Panc1 (cell line): ENCODE measurements around the gene PCDH7. TPM values are rescaled to one million over a fixed set of nuclear protein-coding genes. Genes with fewer than 3 reads are reported as not detected.

Experiments used
- ATAC-seq: fragments of 200-7000 bp; cut with Tn5 transposase; 2 replicates; pipeline ENCODE4 v1.9.1; 2020; ENCODE audit warnings: mild to moderate bottlenecking, moderate library complexity
- BruUV-seq: library from RNA; stranded (reverse); fragments of 400-500 nt; replicated peaks from 2 replicates; lab custom pipeline; 2021; lab: Mats Ljungman, UMichigan
- CTCF ChIA-PET: fragments of 300-600 bp; sonication (Branson Sonifier 250); formaldehyde crosslinking; loops from one replicate; lab custom pipeline; 2022; ENCODE audit warnings: antibody characterized with exemption; lab: Charles Lee
- POLR2A ChIA-PET: fragments of 300-600 bp; sonication (Branson Sonifier 250); formaldehyde crosslinking; loops from one replicate; lab custom pipeline; 2022; ENCODE audit warnings: antibody characterized with exemption; lab: Charles Lee
- DNase-seq: peaks from one replicate; pipeline ENCODE4 v3.0.0-alpha.2; 2010; ENCODE audit warnings: low read depth, low spot score
- H3K27ac ChIP-seq: 2 replicates; pipeline ENCODE4 v1.5.1; 2011; ENCODE audit warnings: mild to moderate bottlenecking, low read length, inconsistent platforms
- H3K27me3 ChIP-seq: fragments of 200-500 bp; sonication (Bioruptor generic); 2 replicates; pipeline ENCODE4 v1.6.0; 2014; ENCODE audit warnings: low read length, inconsistent platforms; ENCODE audit not compliant: control insufficient read depth, insufficient read depth
- H3K36me3 ChIP-seq: fragments of 200-500 bp; sonication (Bioruptor generic); 2 replicates; pipeline ENCODE4 v1.5.1; 2014; ENCODE audit warnings: inconsistent platforms, mild to moderate bottlenecking, low read length, moderate library complexity; ENCODE audit not compliant: control insufficient read depth, insufficient read depth
- H3K4me1 ChIP-seq: 2 replicates; pipeline ENCODE4 v1.5.1; 2011; ENCODE audit warnings: inconsistent platforms, mild to moderate bottlenecking, low read length, moderate library complexity; ENCODE audit not compliant: control insufficient read depth, insufficient read depth
- H3K4me3 ChIP-seq, 2 experiments: 2 replicates each; pipeline ENCODE4 v1.5.1; 2011 to 2012; ENCODE audit warnings: low read depth in 2 of 2, low read length in 2 of 2, mild to moderate bottlenecking in 2 of 2, inconsistent platforms in 1 of 2, moderate library complexity in 1 of 2
- H3K9me3 ChIP-seq: fragments of 200-500 bp; sonication (Bioruptor generic); 2 replicates; pipeline ENCODE4 v1.5.1; 2014; ENCODE audit warnings: low read depth, mild to moderate bottlenecking, inconsistent platforms, low read length, moderate library complexity; ENCODE audit not compliant: control insufficient read depth, insufficient read depth
- CTCF ChIP-seq: fragments of 450-650 bp; IDR thresholded peaks from 2 replicates; pipeline ENCODE4 v1.5.1; 2017; ENCODE audit warnings: mild to moderate bottlenecking
- POLR2AphosphoS5 ChIP-seq: IDR thresholded peaks from 2 replicates; pipeline ENCODE4 v1.6.1; 2012; ENCODE audit warnings: mild to moderate bottlenecking, low read depth, low read length, moderate library complexity
- REST ChIP-seq, 2 experiments: IDR thresholded peaks; 2 replicates each; pipeline ENCODE4 v1.6.1; 2011 to 2012; ENCODE audit warnings: low read depth in 2 of 2, control low read depth in 1 of 2, low read length in 1 of 2, mild to moderate bottlenecking in 1 of 2, moderate library complexity in 1 of 2; ENCODE audit not compliant: insufficient read depth in 1 of 2
- SIN3A ChIP-seq: IDR thresholded peaks from 2 replicates; pipeline ENCODE4 v1.6.1; 2012; ENCODE audit warnings: low read depth, mild to moderate bottlenecking, low read length, moderate library complexity, borderline replicate concordance; ENCODE audit not compliant: insufficient read depth
- TCF7L2 ChIP-seq: IDR thresholded peaks from 2 replicates; pipeline ENCODE4 v1.6.1; 2011; ENCODE audit warnings: mild to moderate bottlenecking, low read depth, low read length, inconsistent platforms
- in situ Hi-C: cut with HindIII; loops from 2 replicates; pipeline ENCODE4 v1.10.0; 2016; ENCODE audit warnings: low sequenced_read_pairs, low pct_unique_long_range_greater_than_20kb
- intact Hi-C: fragments of 100-400 bp; cut with micrococcal nuclease; formaldehyde crosslinking; loops from one replicate; pipeline ENCODE4 v1.10.0; 2022; ENCODE audit not compliant: unreplicated experiment
- total RNA-seq: library from RNA; stranded (reverse); gene quantifications from one replicate; pipeline ENCODE4 v1.2.1, GENCODE V29; 2021; ENCODE audit not compliant: unreplicated experiment

Gene PCDH7
- total RNA-seq, 1 experiment from 2014 or later: 31.6 TPM

DNA sequence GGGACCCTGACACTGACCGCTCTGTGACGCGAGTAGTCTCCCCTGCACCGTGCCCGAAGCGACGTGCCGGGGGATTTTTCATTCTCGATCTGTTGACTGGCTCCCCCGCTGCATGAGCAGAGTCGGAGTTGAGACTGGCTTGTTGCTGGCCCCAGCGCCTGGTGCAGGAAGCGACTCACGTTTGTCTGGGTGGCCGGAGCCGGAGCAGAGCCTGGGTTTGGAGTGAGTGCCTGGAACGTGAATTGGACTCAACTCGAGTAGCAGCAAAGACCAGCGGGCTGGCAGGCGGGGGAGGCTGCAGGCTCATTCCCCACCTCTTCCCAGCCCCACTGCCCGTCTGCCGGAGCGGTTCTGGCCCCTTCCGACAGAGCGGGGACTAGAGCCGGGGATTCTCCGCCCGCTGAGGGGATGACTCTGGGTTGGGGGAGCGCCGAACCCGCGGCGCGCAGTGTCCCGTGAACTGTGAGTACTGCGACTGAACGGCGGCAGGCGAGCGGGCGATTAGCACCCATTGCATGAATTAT, 554 bp downstream of the PCDH7 start:
- ATAC-seq: peak; percentile 24; the same call in 1 of the 2 replicates
- in situ Hi-C loops: no loop called here
- Histone ChIP-seq H3K4me3 (peak overlapping the region; percentile 59 to 74), H3K9me3 (no peaks in the 10 kb centered on the region), H3K27me3 (no peaks in the 10 kb centered on the region), H3K4me1 (peaks cover 3% of the 10 kb centered on the region), H3K36me3 (no peaks in the 10 kb centered on the region; the same call in 1 of the 2 replicates), H3K27ac (peak overlapping the region; percentile 81)
- intact Hi-C loops: no loop called here
- ChIA-PET POLR2A (no interaction called here), CTCF (interaction anchor here (0.7 kb wide), 1 partner anchor 208 kb away, joined by 5 read pairs; no protein-coding TSS in a partner anchor)
- TSS peak; percentile 52 for BruUV-seq
- DNase-seq: no peak
- TF ChIP-seq CTCF: no peak
- no peak for TF ChIP-seq REST (IDR thresholded peaks at IDR 0.05; ENCODE audit: insufficient read depth in 1 of 2, low read depth in 2 of 2, low read length in 1 of 2)
- TF ChIP-seq TCF7L2: no peak
- TF ChIP-seq POLR2AphosphoS5: no peak
- no peak for TF ChIP-seq SIN3A

DNA sequence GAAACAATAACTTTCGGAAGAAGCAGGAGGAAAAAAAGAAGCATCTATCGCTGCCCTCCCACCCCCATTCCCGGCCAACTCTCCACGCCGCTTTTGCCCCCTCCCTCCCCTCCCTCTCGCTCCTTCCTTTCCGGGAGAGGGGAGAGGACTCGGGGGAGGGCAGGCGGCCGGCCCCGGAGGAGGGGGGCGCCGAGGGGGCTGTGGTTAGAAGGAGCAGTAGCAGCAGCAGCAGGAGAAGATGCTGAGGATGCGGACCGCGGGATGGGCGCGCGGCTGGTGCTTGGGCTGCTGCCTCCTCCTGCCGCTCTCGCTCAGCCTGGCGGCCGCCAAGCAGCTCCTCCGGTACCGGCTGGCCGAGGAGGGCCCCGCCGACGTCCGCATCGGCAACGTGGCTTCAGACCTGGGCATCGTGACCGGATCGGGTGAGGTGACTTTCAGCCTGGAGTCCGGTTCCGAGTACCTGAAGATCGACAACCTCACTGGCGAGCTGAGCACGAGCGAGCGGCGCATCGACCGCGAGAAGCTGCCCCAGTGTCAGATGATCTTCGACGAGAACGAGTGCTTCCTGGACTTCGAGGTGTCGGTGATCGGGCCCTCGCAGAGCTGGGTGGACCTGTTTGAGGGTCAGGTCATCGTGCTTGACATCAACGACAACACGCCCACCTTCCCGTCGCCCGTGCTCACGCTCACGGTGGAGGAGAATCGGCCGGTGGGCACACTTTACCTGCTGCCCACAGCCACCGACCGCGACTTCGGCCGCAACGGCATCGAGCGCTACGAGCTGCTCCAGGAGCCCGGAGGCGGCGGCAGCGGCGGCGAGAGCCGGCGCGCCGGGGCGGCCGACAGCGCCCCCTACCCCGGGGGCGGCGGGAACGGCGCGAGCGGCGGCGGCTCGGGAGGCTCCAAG, 1.3 kb downstream of the PCDH7 start:
- CTCF ChIA-PET: no interaction called here

More for the DNA sequence above, 1.3 kb downstream of the PCDH7 start:
- no peaks in the 10 kb centered on the region for H3K9me3 ChIP-seq
- ATAC-seq: 0 out of 2 replicates have a peak, but pooled peaks have one; percentile 3
- H3K27me3 ChIP-seq: no peaks in the 10 kb centered on the region
- no peaks in the 10 kb centered on the region; the same call in 1 of the 2 replicates for H3K36me3 ChIP-seq
- H3K27ac ChIP-seq: peak overlapping the region; percentile 72
- no peak for DNase-seq
- no TSS peak for BruUV-seq
- in situ Hi-C loops: no loop called here
- POLR2A ChIA-PET: no interaction called here
- intact Hi-C loops: no loop called here
- peak overlapping the region; percentile 59 to 74 for H3K4me3 ChIP-seq
- H3K4me1 ChIP-seq: no peaks in the 10 kb centered on the region; the same call in none of the 2 replicates
- TF ChIP-seq CTCF (peak; percentile 80), SIN3A (no peak)
